T47D (cell line): ENCODE data around the gene PDGFC.

Source experiments
- DNase-seq, 2 experiments: peaks; one replicate each; pipeline versions ENCODE4 v3.0.0 to v3.0.0-alpha.2; 2011 to 2012; ENCODE audit warnings: low read depth in 1 of 2, low spot score in 1 of 2
- JUND ChIP-seq: IDR thresholded peaks from 2 replicates; pipeline ENCODE4 v1.6.1; 2012; ENCODE audit warnings: low read depth
- in situ Hi-C: cut with HindIII; loops from 2 replicates; pipeline ENCODE4 v1.10.0; 2016; ENCODE audit warnings: low sequenced_read_pairs, low pct_unique_long_range_greater_than_20kb

Gene PDGFC

GRCh38 chr4:156749426-156750403, 221.9 kb downstream of the PDGFC start:
- TF ChIP-seq JUND = no peak
- no peak for DNase-seq
- in situ Hi-C loops = no loop called here

GRCh38 chr4:156746111-156746510, 225.5 kb downstream of the PDGFC start:
- in situ Hi-C loops = no loop called here

GRCh38 chr4:156738766-156739165, 232.8 kb downstream of the PDGFC start:
- TF ChIP-seq JUND = no peak
- DNase-seq = no peak
- in situ Hi-C loops = no loop called here

More at GRCh38 chr4:156746111-156746510, 225.5 kb downstream of the PDGFC start:
- DNase-seq = no peak
- TF ChIP-seq JUND = no peak

- in situ Hi-C loops = no loop called here
- no peak for TF ChIP-seq JUND
- no peak for DNase-seq
These were observed 236.4 kb downstream of the PDGFC start for GRCh38 chr4:156734965-156735895.

- DNase-seq = no peak
- no peak for TF ChIP-seq JUND
- in situ Hi-C loops = no loop called here
These were observed 238.0 kb downstream of the PDGFC start for GRCh38 chr4:156733582-156733981.

GRCh38 chr4:156732634-156733033, 239.0 kb downstream of the PDGFC start:
- in situ Hi-C loops = no loop called here

GRCh38 chr4:156729416-156729815, 242.2 kb downstream of the PDGFC start:
- DNase-seq = no peak
- in situ Hi-C loops = no loop called here
- TF ChIP-seq JUND = no peak

More at GRCh38 chr4:156732634-156733033, 239.0 kb downstream of the PDGFC start:
- DNase-seq = no peak
- TF ChIP-seq JUND = no peak

- in situ Hi-C loops = no loop called here
- DNase-seq = no peak
- TF ChIP-seq JUND = no peak
These were observed 246.3 kb downstream of the PDGFC start for GRCh38 chr4:156725257-156725656.

GRCh38 chr4:156723951-156724668, 247.5 kb downstream of the PDGFC start:
- DNase-seq = no peak
- in situ Hi-C loops = no loop called here
- TF ChIP-seq JUND = no peak

- no peak for TF ChIP-seq JUND
- in situ Hi-C loops = no loop called here
- no peak for DNase-seq
These were observed 253.4 kb downstream of the PDGFC start for GRCh38 chr4:156718226-156718625.

GRCh38 chr4:156711193-156711590, 260.4 kb downstream of the PDGFC start:
- TF ChIP-seq JUND = no peak
- in situ Hi-C loops = no loop called here
- no peak for DNase-seq
